Sigmoid colon (tissue), 7 donors: ENCODE results near the gene HRAS. TPM values are rescaled to one million over a fixed set of nuclear protein-coding genes. Genes with fewer than 3 reads are reported as not detected.

Experiments
- DNase-seq: peaks from one replicate; pipeline ENCODE4 v3.0.0-alpha.2; 2019
- H3K27ac ChIP-seq, 4 donors: fragments of 200-600 bp; sonication (generic); one replicate each; pipeline ENCODE4 v1.5.1; 2016 to 2019; ENCODE audit warnings: mild to moderate bottlenecking in 1 of 4
- H3K27me3 ChIP-seq, 3 donors: fragments of 200-600 bp; sonication (generic); one replicate each; pipeline ENCODE4 v1.5.1; 2019; ENCODE audit warnings: mild to moderate bottlenecking in 1 of 3
- H3K36me3 ChIP-seq, 4 donors: fragments of 200-600 bp; sonication (generic); one replicate each; pipeline ENCODE4 v1.5.1; 2016 to 2019
- H3K4me1 ChIP-seq, 4 donors: fragments of 200-600 bp; sonication (generic); one replicate each; pipeline ENCODE4 v1.5.1; 2017 to 2019
- H3K4me3 ChIP-seq, 4 donors: fragments of 200-600 bp; sonication (generic); one replicate each; pipeline ENCODE4 v1.5.1; 2017 to 2019; ENCODE audit warnings: mild to moderate bottlenecking in 2 of 4, moderate library complexity in 1 of 4
- H3K9me3 ChIP-seq, 4 donors: fragments of 200-600 bp in 3 of 4; sonication (generic) in 3 of 4; one replicate each; pipeline versions ENCODE4 v1.5.1 to v1.6.1; 2013 to 2019
- CTCF ChIP-seq, 4 experiments: fragments of 450-650 bp in 3 of 4; fragments of 200-600 bp in 1 of 4; IDR thresholded peaks; one replicate each; pipeline ENCODE4 v1.5.1; 2016 to 2019; ENCODE audit warnings: antibody characterized with exemption in 4 of 4, mild to moderate bottlenecking in 3 of 4, moderate library complexity in 2 of 4
- EP300 ChIP-seq, 4 donors: sonication (generic); formaldehyde crosslinking; IDR thresholded peaks; one replicate each; pipeline ENCODE4 v1.6.1; 2017; ENCODE audit warnings: antibody characterized with exemption in 4 of 4
- POLR2A ChIP-seq, 2 donors: fragments of 450-650 bp; IDR thresholded peaks; one replicate each; pipeline ENCODE4 v1.6.1; 2016; ENCODE audit warnings: antibody characterized with exemption in 2 of 2, mild to moderate bottlenecking in 2 of 2, moderate library complexity in 2 of 2
- POLR2AphosphoS5 ChIP-seq, 4 donors: sonication (generic); formaldehyde crosslinking; IDR thresholded peaks; one replicate each; pipeline ENCODE4 v1.6.1; 2017; ENCODE audit warnings: antibody characterized with exemption in 4 of 4
- WGBS, 2 donors: extraction: QIAGEN DNeasy Blood & Tissue Kit; methylation state at CpG; one replicate each; pipeline ENCODE4 v1.1.7; 2013; 5-methylcytosine and 5-hydroxymethylcytosine counted together
- intact Hi-C: fragments of 100-400 bp; cut with DNase I; formaldehyde crosslinking; loops from one replicate; pipeline ENCODE4 v1.15.1; 2023
- polyA plus RNA-seq, 3 donors: library from polyadenylated mRNA; stranded (reverse); fragments of 200-250 nt; gene quantifications; one replicate each; pipeline ENCODE4 v1.2.3, GENCODE V29; 2013
- total RNA-seq, 4 donors: library from RNA; depleted of rRNA; stranded (reverse); fragments of >200 nt; gene quantifications; one replicate each; pipeline ENCODE4 v1.1.0, GENCODE V29; 2016
- donor health status: healthy with polysubstance abuse.
- donor health status: Bipolar disorder and iron deficiency.
- donor health status: healthy.

The HRAS gene
- total and polyA plus RNA-seq, 7 donors: 27.8 to 76.1 (median 44.6) TPM

GRCh38 chr11:544817-545166 is 9.4 kb upstream of the HRAS start:
- 82 to 87% methylated on average over 5 of the region's 5 CpGs for WGBS, 2 donors

GRCh38 chr11:541433-541885 is 6.1 kb upstream of the HRAS start:
- intact Hi-C loops: no loop called here
- Histone ChIP-seq H3K36me3 (no peaks in the 10 kb centered on the region), H3K4me3 (no peak overlapping the region), H3K27ac (no peak overlapping the region), H3K4me1 (peaks cover 0 to 15% (median 13%) of the 10 kb centered on the region in 4 donors), H3K9me3 (no peaks in the 10 kb centered on the region), H3K27me3 (peaks cover 18 to 46% (median 21%) of the 10 kb centered on the region in 3 donors)
- DNase-seq: no peak
- TF ChIP-seq EP300 (IDR thresholded peaks at IDR 0.05) (no peak), POLR2A (IDR thresholded peaks at IDR 0.05) (no peak), CTCF (IDR thresholded peaks at IDR 0.05) (no peak), POLR2AphosphoS5 (IDR thresholded peaks at IDR 0.05) (no peak)
- WGBS, 2 donors: 57 to 92% methylated on average over 20 of the region's 20 CpGs

More at GRCh38 chr11:544817-545166, 9.4 kb upstream of the HRAS start:
- Histone ChIP-seq H3K27ac (no peak overlapping the region), H3K27me3 (peaks cover 0 to 20% (median 5%) of the 10 kb centered on the region in 3 donors), H3K36me3 (no peaks in the 10 kb centered on the region), H3K4me3 (no peak overlapping the region), H3K4me1 (no peaks in the 10 kb centered on the region), H3K9me3 (no peaks in the 10 kb centered on the region)
- intact Hi-C loops: no loop called here
- DNase-seq: no peak
- TF ChIP-seq POLR2AphosphoS5 (IDR thresholded peaks at IDR 0.05) (no peak), EP300 (IDR thresholded peaks at IDR 0.05) (no peak), CTCF (IDR thresholded peaks at IDR 0.05) (no peak), POLR2A (IDR thresholded peaks at IDR 0.05) (no peak)

GRCh38 chr11:540583-541432 is 5.4 kb upstream of the HRAS start:
- Histone ChIP-seq H3K27ac (no peak overlapping the region), H3K4me3 (no peak overlapping the region), H3K4me1 (peaks cover 0 to 20% (median 19%) of the 10 kb centered on the region in 4 donors), H3K27me3 (peaks cover 18 to 48% (median 21%) of the 10 kb centered on the region in 3 donors), H3K9me3 (no peaks in the 10 kb centered on the region), H3K36me3 (no peaks in the 10 kb centered on the region)
- no peak for TF ChIP-seq EP300 (IDR thresholded peaks at IDR 0.05)
- TF ChIP-seq CTCF (IDR thresholded peaks at IDR 0.05): no peak
- TF ChIP-seq POLR2AphosphoS5 (IDR thresholded peaks at IDR 0.05): no peak
- TF ChIP-seq POLR2A (IDR thresholded peaks at IDR 0.05): no peak
- intact Hi-C loops: no loop called here
- 92 to 93% methylated on average over 23 of the region's 23 CpGs for WGBS, 2 donors
- peak; percentile 63 for DNase-seq

- Histone ChIP-seq H3K4me3 (no peak overlapping the region), H3K27me3 (peaks cover 18 to 48% (median 21%) of the 10 kb centered on the region in 3 donors), H3K4me1 (peaks cover 0 to 21% (median 20%) of the 10 kb centered on the region in 4 donors), H3K27ac (no peak overlapping the region), H3K9me3 (no peaks in the 10 kb centered on the region), H3K36me3 (no peaks in the 10 kb centered on the region)
- intact Hi-C loops: loop anchor here (10.0 kb wide), 1 partner anchor 305 kb away; the partner anchor contains the start of genes PSMD13 and SIRT3
- DNase-seq: no peak
- TF ChIP-seq POLR2AphosphoS5 (IDR thresholded peaks at IDR 0.05): no peak
- TF ChIP-seq EP300 (IDR thresholded peaks at IDR 0.05): no peak
- TF ChIP-seq POLR2A (IDR thresholded peaks at IDR 0.05): no peak
- TF ChIP-seq CTCF (IDR thresholded peaks at IDR 0.05): no peak
- WGBS, 2 donors: 95% methylated on average over 8 of the region's 8 CpGs
These were observed 4.7 kb upstream of the HRAS start for GRCh38 chr11:539971-540481.
